GM18951 (cell line): ENCODE results near the gene ANKRD28.

Experiments used
- POLR2A ChIP-seq: IDR thresholded peaks from 4 replicates; pipeline ENCODE4 v1.6.1; 2011; ENCODE audit warnings: mild to moderate bottlenecking; ENCODE audit not compliant: insufficient read length, insufficient read depth; ENCODE audit errors: extremely low read depth
- in situ Hi-C: fragments of 300-500 bp; cut with MboI; formaldehyde crosslinking; loops from one replicate; pipeline ENCODE4 v1.12.0; 2022; ENCODE audit warnings: low sequenced_read_pairs, mixed read lengths, inconsistent platforms; ENCODE audit not compliant: unreplicated experiment

The ANKRD28 gene

GRCh38 chr3:15651396-15651795 lies 146.4 kb downstream of the ANKRD28 start:
- in situ Hi-C loops = no loop called here
- TF ChIP-seq POLR2A = no peak

GRCh38 chr3:15649858-15650257 lies 147.9 kb downstream of the ANKRD28 start:
- no peak for TF ChIP-seq POLR2A
- in situ Hi-C loops = no loop called here

- in situ Hi-C loops = no loop called here
- no peak for TF ChIP-seq POLR2A
Observed at GRCh38 chr3:15649341-15649740, 148.4 kb downstream of the ANKRD28 start.

DNA sequence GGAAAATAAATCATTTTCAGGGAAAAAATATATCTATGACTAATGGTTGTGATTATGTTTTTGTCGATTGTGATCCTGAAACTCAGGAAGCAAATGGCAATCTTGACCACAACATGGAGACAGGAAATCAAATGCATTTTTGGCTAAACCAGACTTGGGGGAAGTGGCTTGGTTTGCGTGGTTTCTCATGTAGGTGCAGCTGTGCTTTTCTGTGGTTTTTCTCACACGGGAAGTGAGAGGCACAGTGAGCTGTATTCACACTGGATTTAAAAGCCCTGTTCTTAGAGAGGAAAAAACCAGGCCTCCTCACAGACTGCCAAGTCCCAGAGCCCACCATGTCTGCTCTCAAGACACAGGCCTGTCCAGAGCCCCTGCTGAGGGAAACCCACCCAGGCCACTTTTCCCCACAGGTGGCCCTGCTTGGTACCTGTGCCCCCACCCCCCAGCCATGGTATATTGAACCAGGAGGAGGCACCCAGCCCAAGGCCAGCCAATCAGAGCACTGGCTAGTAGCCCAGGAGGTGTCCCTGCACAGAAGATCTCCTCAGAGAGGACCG lies 150.1 kb downstream of the ANKRD28 start:
- TF ChIP-seq POLR2A = peak; percentile 30
- in situ Hi-C loops = no loop called here

DNA sequence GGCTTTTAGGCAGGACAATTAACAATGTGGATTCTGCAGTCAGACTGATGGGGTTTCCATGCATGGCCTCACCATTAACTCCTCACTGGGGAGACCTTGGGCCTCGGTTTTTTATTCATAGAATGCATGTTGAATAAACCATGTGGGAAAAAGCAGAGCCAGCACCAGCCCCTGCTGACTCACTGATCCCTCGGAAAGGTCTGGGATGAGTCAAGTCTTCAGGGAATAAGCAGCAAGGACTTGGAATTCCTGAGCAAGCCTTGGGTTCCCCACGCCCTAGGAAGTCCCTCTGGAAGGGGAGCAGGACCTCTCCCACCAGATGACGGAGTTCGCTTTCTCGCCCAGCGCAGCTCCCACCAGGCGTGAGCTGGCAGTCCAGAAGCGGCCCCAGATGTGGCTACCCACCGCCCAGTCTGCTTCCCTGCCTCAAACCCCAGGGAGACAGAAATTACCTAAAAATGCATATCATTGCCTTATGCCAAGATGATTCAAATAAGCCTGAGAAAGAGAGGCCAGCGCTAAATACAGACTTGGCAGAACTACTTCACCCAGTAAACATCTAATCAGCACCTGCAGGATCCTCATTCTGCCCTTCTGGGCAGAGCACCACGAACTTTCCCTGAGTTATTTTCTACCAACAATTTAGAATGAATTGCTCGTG lies 150.8 kb downstream of the ANKRD28 start:
- TF ChIP-seq POLR2A = no peak
- in situ Hi-C loops = no loop called here

DNA sequence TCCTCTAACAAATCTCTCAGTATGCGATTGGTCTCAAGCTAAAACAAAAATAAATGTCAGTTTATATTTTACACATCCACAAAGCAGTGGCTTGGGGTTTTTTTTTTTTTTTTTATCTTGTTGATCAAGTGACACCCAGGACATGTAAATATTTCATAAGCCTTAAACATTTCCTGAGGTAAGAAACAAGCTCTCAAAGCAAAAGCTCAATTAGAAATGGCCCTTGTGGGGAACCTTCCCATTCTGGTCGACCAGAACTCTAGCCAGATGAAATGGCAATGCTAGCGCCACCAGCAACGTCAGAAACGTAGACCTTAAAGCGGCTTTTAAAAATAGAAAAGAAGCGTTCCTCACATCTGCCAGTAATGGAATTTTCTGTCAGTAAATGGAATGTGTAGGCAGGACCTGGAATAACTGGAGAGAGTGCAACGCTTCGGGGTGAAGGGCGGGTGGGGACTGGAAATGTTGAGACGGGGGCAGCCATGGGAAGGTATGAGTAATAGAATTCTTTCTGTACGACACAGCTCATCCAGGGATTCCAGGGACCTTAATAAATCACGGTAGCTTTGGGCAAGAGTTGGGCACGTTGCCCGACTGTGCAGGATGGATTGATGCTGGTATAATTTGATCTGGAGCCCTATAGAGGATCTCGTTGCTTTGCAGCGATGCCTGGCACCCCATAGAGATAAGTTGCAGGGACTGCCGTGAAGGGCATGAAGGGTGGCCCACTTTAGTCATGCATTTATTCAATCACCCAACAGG lies 151.9 kb downstream of the ANKRD28 start:
- no peak for TF ChIP-seq POLR2A
- in situ Hi-C loops = no loop called here

GRCh38 chr3:15645246-15645645 lies 152.5 kb downstream of the ANKRD28 start:
- in situ Hi-C loops = no loop called here
- no peak for TF ChIP-seq POLR2A

DNA sequence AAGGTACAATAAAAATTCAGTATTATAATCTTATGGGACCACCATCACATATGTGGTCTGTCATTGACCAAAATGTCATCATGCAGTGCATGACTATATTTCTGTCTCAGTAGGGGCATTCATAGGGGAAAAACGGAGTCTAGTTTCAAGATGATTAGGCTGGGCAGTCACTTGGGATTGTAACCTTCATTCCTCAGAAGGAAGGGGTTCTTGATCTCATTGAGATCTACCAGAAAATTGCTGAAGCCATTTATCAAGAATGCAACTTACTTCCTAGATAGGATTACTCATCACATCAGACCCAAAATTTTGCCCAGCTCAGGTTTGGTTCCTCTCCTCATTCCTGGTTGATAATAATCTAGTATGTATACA lies 158.9 kb downstream of the ANKRD28 start:
- in situ Hi-C loops = loop anchor here (10.0 kb wide), 1 partner anchor 156 kb away; the partner anchor contains the start of gene ANKRD28

GRCh38 chr3:15638193-15638890 lies 159.4 kb downstream of the ANKRD28 start:
- TF ChIP-seq POLR2A = no peak
- in situ Hi-C loops = loop anchor here (10.0 kb wide), 1 partner anchor 156 kb away; the partner anchor contains the start of gene ANKRD28

More for the DNA sequence above, 158.9 kb downstream of the ANKRD28 start:
- no peak for TF ChIP-seq POLR2A

GRCh38 chr3:15637131-15637951 lies 160.4 kb downstream of the ANKRD28 start:
- no peak for TF ChIP-seq POLR2A
- in situ Hi-C loops = loop anchor here (10.0 kb wide), 1 partner anchor 157 kb away; the partner anchor contains the start of gene ANKRD28

DNA sequence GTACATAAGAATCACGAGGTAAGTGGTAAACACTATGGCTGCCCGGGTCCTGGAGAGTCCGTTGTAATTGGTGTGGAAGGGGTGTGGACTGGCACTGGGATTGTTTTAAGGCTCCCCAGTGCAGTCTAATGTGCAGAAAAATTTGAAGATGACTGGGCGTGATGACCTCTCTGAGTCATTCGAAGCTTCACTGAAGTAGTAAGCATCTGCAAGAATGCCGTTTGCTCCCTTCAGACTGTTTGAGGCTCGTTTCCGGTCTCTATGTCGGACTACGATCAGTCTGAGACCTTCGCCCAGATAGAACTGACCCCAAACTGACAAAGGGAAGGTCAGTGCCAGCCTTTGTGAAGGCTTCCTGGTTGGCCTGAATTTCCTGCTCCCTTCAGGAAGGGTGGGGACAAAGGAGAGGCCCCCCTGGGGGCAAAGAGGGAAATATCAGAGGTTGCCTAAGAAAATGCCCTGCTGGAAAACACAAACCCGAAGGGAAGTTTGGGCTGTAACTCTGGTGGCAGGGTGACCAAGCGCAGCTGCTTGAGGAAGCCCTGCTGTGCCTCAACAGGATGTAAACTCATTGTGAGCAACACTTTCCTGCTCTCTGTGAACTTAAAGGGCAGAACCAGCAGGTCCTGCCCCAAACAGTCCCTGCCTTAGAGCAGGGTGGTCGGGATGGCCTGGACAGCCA lies 161.6 kb downstream of the ANKRD28 start:
- no peak for TF ChIP-seq POLR2A
- in situ Hi-C loops = loop anchor here (10.0 kb wide), 1 partner anchor 159 kb away; the partner anchor contains the start of gene ANKRD28
